NCI-H1436 (cell line): ENCODE measurements around the gene PPM1F.
"Not testable (repeated sequence)": the region's sequence is repeated elsewhere in the genome, so short reads cannot be mapped to it uniquely, and the experiment has no call there.

Experiments
- DNase-seq: peaks from one replicate; lab custom pipeline; 2025; lab: John Stamatoyannopoulos, UW

The PPM1F gene

DNA sequence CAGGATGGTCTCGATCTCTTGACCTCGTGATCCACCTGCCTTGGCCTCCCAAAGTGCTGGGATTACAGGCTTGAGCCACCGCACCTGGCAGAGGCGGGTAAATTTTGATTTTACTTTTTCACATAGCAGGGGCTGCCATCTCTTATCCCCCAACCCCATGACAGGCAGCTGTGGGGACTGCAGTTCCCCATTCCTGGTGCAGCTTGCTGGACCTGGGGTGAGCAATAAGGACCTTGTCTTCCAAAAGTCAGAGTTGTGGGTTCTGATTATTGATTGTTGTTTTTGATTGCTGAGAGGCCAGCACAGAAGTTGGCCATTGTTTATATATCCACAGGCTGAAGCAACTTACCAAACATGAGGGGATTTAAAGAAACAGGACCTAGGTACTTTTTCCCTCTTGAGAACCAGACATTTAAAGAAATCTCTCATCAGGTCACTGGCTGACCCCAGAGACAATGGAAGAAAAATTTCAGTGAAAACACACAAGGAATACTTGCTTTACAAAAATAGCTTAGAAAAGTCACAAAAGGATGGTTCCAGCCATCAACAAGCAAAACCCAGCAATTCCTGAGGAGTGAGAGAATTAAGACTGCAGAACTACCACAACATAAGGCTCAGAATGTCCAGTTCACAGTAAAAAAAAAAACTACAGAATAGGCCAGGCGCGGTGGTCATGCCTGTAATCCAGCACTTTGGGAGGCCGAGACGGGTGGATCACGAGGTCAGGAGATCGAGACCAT, 63.2 kb downstream of the PPM1F start:
- DNase-seq: no peak

DNA sequence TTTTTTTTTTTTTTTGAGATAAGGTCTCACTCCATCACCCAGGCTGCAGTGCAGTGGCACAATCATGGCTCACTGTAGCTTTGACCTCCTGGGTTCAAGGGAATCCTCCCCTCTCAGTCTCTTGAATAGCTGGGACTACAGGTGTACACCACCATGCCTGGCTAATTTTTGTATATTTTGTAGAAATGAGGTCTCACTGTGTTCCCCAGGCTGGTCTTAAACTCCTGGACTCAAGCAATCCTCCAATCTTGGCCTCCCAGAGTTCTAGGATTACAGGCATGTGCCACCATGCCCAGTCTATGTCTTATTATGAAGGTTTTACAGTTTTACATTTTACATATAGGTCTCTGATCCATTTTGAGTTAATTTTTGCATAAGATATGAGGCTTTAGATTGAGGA, 64.8 kb downstream of the PPM1F start:
- DNase-seq: no peak

DNA sequence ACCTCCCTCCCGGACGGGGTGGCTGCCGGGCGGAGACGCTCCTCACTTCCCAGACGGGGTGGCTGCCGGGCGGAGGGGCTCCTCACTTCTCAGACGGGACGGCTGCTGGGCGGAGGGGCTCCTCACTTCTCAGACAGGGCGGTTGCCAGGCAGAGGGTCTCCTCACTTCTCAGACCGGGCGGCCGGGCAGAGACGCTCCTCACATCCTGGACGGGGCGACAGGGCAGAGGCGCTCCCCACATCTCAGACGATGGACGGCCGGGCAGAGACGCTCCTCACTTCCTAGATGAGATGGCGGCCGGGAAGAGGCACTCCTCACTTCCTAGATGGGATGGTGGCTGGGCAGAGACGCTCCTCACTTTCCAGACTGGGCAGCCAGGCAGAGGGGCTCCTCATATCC, 68.7 kb downstream of the PPM1F start:
- not testable (repeated sequence) for DNase-seq

DNA sequence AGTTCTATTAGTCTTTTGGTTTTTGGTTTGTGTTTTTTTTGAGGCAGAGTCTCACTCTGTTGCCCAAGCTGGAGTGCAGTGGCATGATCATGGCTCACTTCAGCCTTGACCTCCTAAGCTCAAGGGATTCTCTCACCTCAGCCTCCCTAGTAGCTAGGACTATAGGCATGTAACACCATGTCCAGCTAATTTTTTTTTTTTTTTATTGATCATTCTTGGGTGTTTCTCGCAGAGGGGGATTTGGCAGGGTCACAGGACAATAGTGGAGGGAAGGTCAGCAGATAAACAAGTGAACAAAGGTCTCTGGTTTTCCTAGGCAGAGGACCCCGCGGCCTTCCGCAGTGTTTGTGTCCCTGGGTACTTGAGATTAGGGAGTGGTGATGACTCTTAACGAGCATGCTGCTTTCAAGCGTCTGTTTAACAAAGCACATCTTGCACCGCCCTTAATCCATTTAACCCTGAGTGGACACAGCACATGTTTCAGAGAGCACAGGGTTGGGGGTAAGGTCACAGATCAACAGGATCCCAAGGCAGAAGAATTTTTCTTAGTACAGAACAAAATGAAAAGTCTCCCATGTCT, 69.8 kb downstream of the PPM1F start:
- DNase-seq: not testable (repeated sequence)

DNA sequence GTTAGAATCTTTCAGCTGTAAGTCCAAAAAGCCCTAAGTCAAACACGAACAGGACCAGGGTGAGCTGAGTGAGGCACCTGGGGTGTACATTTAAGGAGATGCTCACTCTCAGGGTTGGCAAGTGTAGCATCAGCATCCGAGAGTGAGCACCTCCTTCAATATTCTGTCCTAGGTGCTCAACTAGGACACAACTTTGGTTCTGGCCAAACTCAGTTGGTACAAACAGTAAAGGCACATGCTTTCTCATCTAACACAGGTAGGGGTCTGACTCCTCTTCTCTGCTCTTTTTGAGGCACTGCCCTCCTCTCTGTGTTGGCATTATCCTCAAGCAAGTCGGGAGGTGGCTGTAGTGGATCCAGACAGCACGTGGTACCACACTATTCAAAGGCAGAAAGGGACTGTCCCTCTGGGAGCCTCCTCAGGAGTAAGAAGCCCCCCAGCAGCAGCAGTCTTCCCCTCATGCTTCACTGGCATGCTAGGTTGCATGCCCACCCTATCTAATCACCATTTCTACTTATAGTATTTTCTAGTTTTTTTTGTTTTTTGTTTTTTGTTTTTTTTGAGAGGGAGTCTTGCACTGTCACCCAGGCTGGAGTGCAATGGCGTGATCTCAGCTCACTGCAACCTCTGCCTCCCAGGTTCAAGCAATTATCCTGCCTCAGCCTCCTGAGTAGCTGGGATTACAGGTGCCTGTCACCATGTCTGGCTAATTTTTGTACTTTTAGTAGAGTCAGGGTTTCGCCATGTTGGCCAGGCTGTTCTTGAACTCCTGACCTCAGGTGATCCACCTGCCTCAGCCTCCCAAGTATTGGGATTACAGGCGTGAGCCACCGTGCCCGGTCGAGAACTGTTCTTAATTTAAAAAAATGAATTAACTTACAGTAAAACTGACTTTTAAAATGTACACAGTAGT, 70.6 kb downstream of the PPM1F start:
- DNase-seq: no peak

DNA sequence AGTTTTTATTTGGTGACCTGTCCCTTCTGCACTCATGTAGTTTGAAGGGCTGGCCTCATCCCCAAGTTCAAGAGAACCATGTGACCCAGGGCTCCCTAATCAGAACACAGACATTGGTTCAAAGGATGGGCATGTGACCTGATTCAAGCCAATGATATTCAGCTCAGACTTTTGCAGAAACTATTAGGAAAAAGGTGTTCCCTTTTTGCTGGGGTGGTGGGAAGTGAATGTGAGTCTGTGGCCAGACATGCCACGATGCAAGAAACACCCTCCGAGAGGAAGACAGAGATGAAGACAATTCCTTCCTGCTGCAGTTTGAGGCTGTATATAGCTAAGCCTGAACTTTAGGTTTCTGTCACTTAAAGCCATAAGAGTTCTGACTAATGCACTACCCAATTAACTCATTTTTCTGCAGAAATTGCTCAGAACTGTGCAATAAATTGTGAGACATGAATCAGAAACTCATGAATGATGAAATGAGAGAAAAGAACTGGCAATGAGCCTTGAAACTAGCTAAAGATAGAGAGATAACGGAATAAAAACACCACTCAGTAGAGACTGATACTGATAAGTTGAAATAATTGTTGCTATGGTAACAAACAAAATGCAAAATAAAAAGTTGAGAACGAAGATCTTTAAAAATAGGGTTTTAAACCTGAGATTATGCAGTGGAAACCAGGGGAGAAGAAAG, 76.0 kb downstream of the PPM1F start:
- DNase-seq: no peak

DNA sequence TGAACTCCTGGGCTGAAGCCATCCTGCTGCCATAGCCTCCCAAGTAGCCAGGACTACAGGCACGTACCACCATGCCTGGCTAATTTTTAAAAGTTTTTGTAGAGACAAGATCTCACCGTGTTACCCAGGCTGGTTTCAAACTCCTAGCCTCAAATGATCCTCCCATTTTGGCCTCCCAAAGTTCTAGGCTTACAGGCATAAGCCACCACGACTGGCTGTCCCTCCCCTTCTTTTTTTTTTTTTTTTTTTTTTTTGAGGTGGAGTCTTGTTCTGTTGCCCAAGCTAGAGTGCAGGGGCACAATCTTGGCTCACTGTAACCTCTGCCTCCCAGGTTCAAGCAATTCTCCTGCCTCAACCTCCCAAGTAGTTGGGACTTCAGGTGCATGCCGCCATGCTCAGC, 77.7 kb downstream of the PPM1F start:
- not testable (repeated sequence) for DNase-seq

DNA sequence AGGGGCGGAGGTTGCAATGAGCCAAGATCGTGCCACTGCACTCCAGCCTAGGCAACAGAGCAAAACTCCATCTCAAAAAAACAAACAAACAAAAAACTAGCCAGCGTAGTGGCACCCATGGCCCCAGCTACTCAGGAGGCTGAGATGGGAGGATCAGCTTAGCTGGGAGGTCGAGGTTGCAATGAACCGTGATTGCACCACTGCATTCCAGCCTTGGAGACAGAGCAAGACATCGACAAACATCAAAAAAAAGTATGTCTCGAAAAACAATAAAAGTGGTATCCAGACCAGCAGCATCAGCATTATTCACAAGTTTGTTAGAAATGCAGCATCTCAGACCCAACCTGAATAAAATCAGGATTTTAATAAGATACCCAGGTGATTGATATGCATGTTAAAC, 79.0 kb downstream of the PPM1F start:
- DNase-seq: no peak

DNA sequence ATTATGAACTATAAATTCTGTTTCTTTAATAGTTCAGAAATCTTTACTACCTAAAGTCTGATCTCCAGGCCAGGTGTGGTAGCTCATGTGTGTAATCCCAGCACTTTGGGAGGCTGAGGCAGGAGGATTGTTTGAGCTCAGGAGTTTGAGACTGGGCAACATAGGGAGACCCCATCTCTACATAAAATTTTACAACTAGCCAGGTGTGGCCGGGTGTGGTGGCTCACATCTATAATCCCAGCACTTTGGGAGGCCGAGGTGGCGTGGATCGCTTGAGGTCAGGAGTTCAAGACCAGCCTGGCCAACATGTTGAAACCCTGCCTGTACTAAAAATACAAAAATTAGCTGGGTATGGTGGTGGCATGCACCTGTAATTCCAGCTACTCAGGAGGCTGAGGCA, 79.9 kb downstream of the PPM1F start:
- DNase-seq: not testable (repeated sequence)
